GM12878 (cell line): ENCODE results near the gene SELPLG. TPM values are rescaled to one million over a fixed set of nuclear protein-coding genes. Genes with fewer than 3 reads are reported as not detected.

Source experiments
- ATAC-seq: fragments of 200-7000 bp; cut with Tn5 transposase; 3 replicates; pipeline ENCODE4 v1.9.1; 2020; ENCODE audit warnings: mild to moderate bottlenecking, moderate library complexity
- BruUV-seq: library from RNA; stranded (reverse); fragments of 400-500 nt; replicated peaks from 2 replicates; lab custom pipeline; 2021; lab: Mats Ljungman, UMichigan
- CTCF ChIA-PET: fragments of 300-600 bp; sonication (Branson Sonifier 250); formaldehyde crosslinking; extraction: SDS; loops from one replicate; lab custom pipeline; 2021; ENCODE audit warnings: inconsistent platforms; lab: Yijun Ruan, JAX
- POLR2A ChIA-PET: fragments of 350-600 bp; formaldehyde crosslinking; extraction: SDS; loops from one replicate; lab custom pipeline; 2021; ENCODE audit warnings: inconsistent platforms; lab: Charles Lee
- RAD21 ChIA-PET: fragments of 300-600 bp; sonication (Branson Sonifier 250); formaldehyde crosslinking; loops from one replicate; lab custom pipeline; 2023; ENCODE audit warnings: antibody characterized with exemption; ENCODE audit not compliant: unreplicated experiment; lab: Charles Lee
- SMC1A ChIA-PET: fragments of 300-600 bp; sonication (Branson Sonifier 250); formaldehyde crosslinking; loops from one replicate; lab custom pipeline; 2023; ENCODE audit not compliant: unreplicated experiment, uncharacterized antibody; lab: Charles Lee
- DNase-seq: peaks from one replicate; pipeline ENCODE4 v3.0.0-alpha.2; 2011; ENCODE audit warnings: low read depth, low spot score
- FAIRE-seq: peaks from 3 replicates; lab custom pipeline; 2011; peaks lifted over from hg19 to GRCh38; lab: Jason Lieb, UNC
- H2AFZ ChIP-seq: 2 replicates; pipeline ENCODE4 v1.6.0; 2011; ENCODE audit warnings: low read depth, low read length, control low read depth; ENCODE audit not compliant: control insufficient read depth
- H3K27ac ChIP-seq: 2 replicates; pipeline ENCODE4 v1.5.1; 2011; ENCODE audit warnings: control low read depth; ENCODE audit not compliant: control insufficient read depth, insufficient read depth
- H3K27me3 ChIP-seq, 2 experiments: replicated peaks in 1 of 2; 2 replicates each; pipeline versions ENCODE4 v1.6.0 to v1.6.1; 2011; ENCODE audit warnings: low read length in 1 of 2; ENCODE audit not compliant: control insufficient read depth in 2 of 2, insufficient read depth in 2 of 2
- H3K36me3 ChIP-seq, 2 experiments: 2 replicates each; pipeline ENCODE4 v1.5.1; 2011; ENCODE audit warnings: low read length in 1 of 2; ENCODE audit not compliant: control insufficient read depth in 2 of 2, insufficient read depth in 2 of 2
- H3K4me1 ChIP-seq: 2 replicates; pipeline ENCODE4 v1.6.1; 2011; ENCODE audit warnings: mild to moderate bottlenecking, low read length, moderate library complexity, mixed read lengths; ENCODE audit not compliant: control insufficient read depth, insufficient read depth
- H3K4me2 ChIP-seq: 2 replicates; pipeline ENCODE4 v1.6.0; 2011; ENCODE audit warnings: control low read depth; ENCODE audit not compliant: control insufficient read depth, insufficient read depth
- H3K4me3 ChIP-seq: fragments of 200-600 bp; sonication (generic); 2 replicates; pipeline ENCODE4 v1.5.1; 2016
- H3K79me2 ChIP-seq: 2 replicates; pipeline ENCODE4 v1.6.0; 2011; ENCODE audit warnings: low read length; ENCODE audit not compliant: control insufficient read depth, insufficient read depth
- H3K9ac ChIP-seq: 2 replicates; pipeline ENCODE4 v1.8.0; 2011; ENCODE audit warnings: low read length, control low read depth, mixed read lengths; ENCODE audit not compliant: control insufficient read depth, insufficient read depth
- H3K9me3 ChIP-seq: replicated peaks from 3 replicates; pipeline ENCODE4 v1.5.1; 2011; ENCODE audit warnings: mild to moderate bottlenecking, low read length; ENCODE audit not compliant: control insufficient read depth, insufficient read depth
- H4K20me1 ChIP-seq: 2 replicates; pipeline ENCODE4 v1.6.0; 2011; ENCODE audit not compliant: control insufficient read depth, insufficient read depth
- BHLHE40 ChIP-seq, 2 experiments: fragments of 450-650 bp in 1 of 2; IDR thresholded peaks; 2 replicates each; pipeline ENCODE4 v1.6.1; 2011 to 2017; ENCODE audit warnings: low read depth in 2 of 2, borderline replicate concordance in 1 of 2, improper control_type of control experiment in 1 of 2, low read length in 1 of 2, mild to moderate bottlenecking in 1 of 2
- BMI1 ChIP-seq: fragments of 450-650 bp; IDR thresholded peaks from 2 replicates; pipeline ENCODE4 v1.6.1; 2016; ENCODE audit warnings: mild to moderate bottlenecking, moderate library complexity, borderline replicate concordance
- CEBPB ChIP-seq, 2 experiments: fragments of 150-350 bp in 1 of 2; IDR thresholded peaks; 2 replicates each; pipeline ENCODE4 v1.6.1; 2012 to 2014; ENCODE audit warnings: low read depth in 2 of 2, low read length in 2 of 2, borderline replicate concordance in 1 of 2, inconsistent platforms in 1 of 2
- DPF2 ChIP-seq: fragments of 450-650 bp; IDR thresholded peaks from 2 replicates; pipeline ENCODE4 v1.6.1; 2017; ENCODE audit warnings: mild to moderate bottlenecking
- EGR1 ChIP-seq, 2 experiments: IDR thresholded peaks; 1 replicate in 1 of 2; 2 replicates in 1 of 2; pipeline ENCODE4 v1.6.1; 2011 to 2012; ENCODE audit warnings: low read depth in 2 of 2, low read length in 2 of 2, borderline replicate concordance in 1 of 2, mild to moderate bottlenecking in 1 of 2, moderate library complexity in 1 of 2
- GABPA ChIP-seq: IDR thresholded peaks from 2 replicates; pipeline ENCODE4 v1.6.1; 2014; ENCODE audit warnings: antibody characterized with exemption, low read depth, mild to moderate bottlenecking, inconsistent platforms
- HDAC2 ChIP-seq: fragments of 200-600 bp; sonication (generic); IDR thresholded peaks from 2 replicates; pipeline ENCODE4 v1.6.1; 2017
- HDAC6 ChIP-seq: fragments of 200-600 bp; sonication (generic); IDR thresholded peaks from one replicate; pipeline ENCODE4 v1.8.0; 2017; ENCODE audit warnings: antibody characterized with exemption; ENCODE audit not compliant: unreplicated experiment
- IKZF2 ChIP-seq, 2 experiments: fragments of 450-650 bp; IDR thresholded peaks; 2 replicates each; pipeline ENCODE4 v1.6.1; 2017; ENCODE audit warnings: mild to moderate bottlenecking in 2 of 2, moderate library complexity in 2 of 2
- NR2C2 ChIP-seq: IDR thresholded peaks from 2 replicates; pipeline ENCODE4 v1.6.1; 2011; ENCODE audit warnings: borderline replicate concordance, low read depth; ENCODE audit not compliant: control insufficient read depth, insufficient read length
- SREBF1 ChIP-seq: IDR thresholded peaks from 2 replicates; pipeline ENCODE4 v1.6.1; 2012; ENCODE audit warnings: mild to moderate bottlenecking, low read length
- SUPT20H ChIP-seq: IDR thresholded peaks from 2 replicates; pipeline ENCODE4 v1.6.1; 2011; ENCODE audit warnings: low read depth, mild to moderate bottlenecking, low read length, moderate library complexity, borderline replicate concordance; ENCODE audit not compliant: control insufficient read depth
- ZNF207 ChIP-seq: fragments of 450-650 bp; IDR thresholded peaks from 2 replicates; pipeline ENCODE4 v1.6.1; 2014; ENCODE audit warnings: antibody characterized with exemption, mild to moderate bottlenecking, borderline replicate concordance
- ZSCAN29 ChIP-seq: fragments of 450-650 bp; IDR thresholded peaks from 2 replicates; pipeline ENCODE4 v1.6.1; 2017; ENCODE audit warnings: mild to moderate bottlenecking, moderate library complexity
- WGBS: methylation state at CpG from one replicate; pipeline ENCODE4 v1.1.6; 2016; ENCODE audit warnings: low lambda C conversion rate; ENCODE audit not compliant: insufficient replicate concordance, insufficient coverage; ENCODE audit errors: missing lambda C conversion rate; 5-methylcytosine and 5-hydroxymethylcytosine counted together
- in situ Hi-C: fragments of 300-500 bp; cut with MboI; formaldehyde crosslinking; loops from 9 replicates; pipeline ENCODE4 v1.14.3; 2018; ENCODE audit warnings: mixed read lengths
- intact Hi-C: fragments of 100-400 bp; cut with micrococcal nuclease; formaldehyde crosslinking; loops from one replicate; pipeline ENCODE4 v1.14.2; 2022; ENCODE audit not compliant: unreplicated experiment
- polyA plus RNA-seq, 11 experiments: library from polyadenylated mRNA; depleted of rRNA in 4 of 11; unstranded in 6 of 11; stranded (reverse) in 5 of 11; fragments of >200 nt; fragmentation: Nextera tagmentation in 4 of 11; fragmentation: Illumina TruSeq in 1 of 11; extraction: Ambion mirVana in 4 of 11; extraction: Trizol in 1 of 11; gene quantifications; 1 replicate in 1 of 11; 2 replicates in 10 of 11; pipeline versions ENCODE4 v1.2.1 to v1.2.3, GENCODE V29; 2011 to 2016; ENCODE audit warnings: inconsistent platforms in 2 of 11, missing spikeins in 2 of 11, low read depth in 1 of 11
- total RNA-seq, 4 experiments: library from RNA; depleted of rRNA in 3 of 4; stranded (reverse); fragments of >200 nt in 3 of 4; fragmentation: Illumina TruSeq in 1 of 4; extraction: Trizol in 1 of 4; gene quantifications; 2 replicates each; pipeline versions ENCODE4 v1.2.1 to v1.2.3, GENCODE V29; 2013 to 2021
- TF ChIP-seq, protein P1 (sequence below): IDR thresholded peaks from 2 replicates; pipeline ENCODE4 v1.6.1; 2011; ENCODE audit warnings: low read depth, mild to moderate bottlenecking, low read length, moderate library complexity, borderline replicate concordance; ENCODE audit errors: extremely low read depth
- TF ChIP-seq, protein P2 (sequence below): fragments of 450-650 bp; IDR thresholded peaks from 2 replicates; pipeline ENCODE4 v1.6.1; 2018; ENCODE audit warnings: mild to moderate bottlenecking, low read depth, moderate library complexity; ENCODE audit not compliant: partially characterized antibody
- TF ChIP-seq, protein P3 (sequence below): fragments of 450-650 bp; IDR thresholded peaks from 2 replicates; pipeline ENCODE4 v1.6.1; 2016; ENCODE audit warnings: mild to moderate bottlenecking, moderate library complexity, borderline replicate concordance

SELPLG gene
- total and polyA plus RNA-seq, 10 of the 15 experiments (the other 5 are each of a cell fraction or from before 2014, with no cell fraction given), result 3.2 to 32.3 (median 23.9) TPM

DNA sequence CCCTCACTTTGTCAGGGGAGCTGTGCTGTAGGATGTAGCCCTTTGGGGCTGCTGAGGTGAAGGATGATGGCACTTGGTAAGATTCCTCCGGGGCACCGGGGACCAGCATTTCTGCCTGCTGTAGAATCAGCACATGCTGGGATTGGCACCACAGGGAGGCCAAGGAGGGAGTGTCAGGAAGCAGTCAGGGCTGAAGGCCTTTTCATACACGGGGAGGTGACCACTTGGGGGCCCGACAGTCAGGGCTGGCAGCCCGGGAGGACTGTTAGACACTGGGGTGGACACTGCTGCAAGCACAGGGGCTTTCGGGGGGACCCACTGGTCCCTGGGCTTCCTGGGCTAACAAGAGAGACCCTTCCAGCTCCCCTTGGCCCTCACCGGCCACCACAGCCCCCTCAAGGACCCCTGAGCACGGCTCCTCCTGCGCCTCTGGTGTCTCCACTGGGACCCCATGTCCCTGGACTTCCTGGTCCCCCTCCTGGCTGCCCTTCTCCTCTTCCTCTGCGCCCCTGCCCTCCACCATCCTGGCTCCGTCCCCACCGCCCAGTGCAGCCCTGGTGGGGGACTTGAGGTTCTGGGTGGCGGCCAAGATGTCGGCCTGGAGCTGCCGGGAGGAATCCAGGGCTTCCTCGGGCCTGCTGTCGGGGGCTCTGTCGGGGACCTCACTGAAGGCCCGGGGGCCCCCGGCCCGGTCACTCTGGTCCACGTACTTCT lies 42.3 kb downstream of the SELPLG start:
- H3K36me3 ChIP-seq, result no peaks in the 10 kb centered on the region
- TF ChIP-seq HDAC2 (no peak), SUPT20H (no peak), ZSCAN29 (no peak), DPF2 (no peak), CEBPB (IDR thresholded peaks at IDR 0.05; ENCODE audit: borderline replicate concordance in 1 of 2, low read depth in 2 of 2, low read length in 2 of 2) (no peak), EGR1 (IDR thresholded peaks at IDR 0.05; ENCODE audit: borderline replicate concordance in 1 of 2, low read depth in 2 of 2, low read length in 2 of 2) (no peak), NR2C2 (no peak), BMI1 (no peak), SREBF1 (no peak), BHLHE40 (IDR thresholded peaks at IDR 0.05; ENCODE audit: borderline replicate concordance in 1 of 2, low read depth in 2 of 2, low read length in 1 of 2) (no peak), ZNF207 (no peak), HDAC6 (no peak), IKZF2 (IDR thresholded peaks at IDR 0.05) (no peak), GABPA (no peak)
- TF ChIP-seq, protein P1, sequence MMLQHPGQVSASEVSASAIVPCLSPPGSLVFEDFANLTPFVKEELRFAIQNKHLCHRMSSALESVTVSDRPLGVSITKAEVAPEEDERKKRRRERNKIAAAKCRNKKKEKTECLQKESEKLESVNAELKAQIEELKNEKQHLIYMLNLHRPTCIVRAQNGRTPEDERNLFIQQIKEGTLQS, result no peak
- TF ChIP-seq, protein P2, sequence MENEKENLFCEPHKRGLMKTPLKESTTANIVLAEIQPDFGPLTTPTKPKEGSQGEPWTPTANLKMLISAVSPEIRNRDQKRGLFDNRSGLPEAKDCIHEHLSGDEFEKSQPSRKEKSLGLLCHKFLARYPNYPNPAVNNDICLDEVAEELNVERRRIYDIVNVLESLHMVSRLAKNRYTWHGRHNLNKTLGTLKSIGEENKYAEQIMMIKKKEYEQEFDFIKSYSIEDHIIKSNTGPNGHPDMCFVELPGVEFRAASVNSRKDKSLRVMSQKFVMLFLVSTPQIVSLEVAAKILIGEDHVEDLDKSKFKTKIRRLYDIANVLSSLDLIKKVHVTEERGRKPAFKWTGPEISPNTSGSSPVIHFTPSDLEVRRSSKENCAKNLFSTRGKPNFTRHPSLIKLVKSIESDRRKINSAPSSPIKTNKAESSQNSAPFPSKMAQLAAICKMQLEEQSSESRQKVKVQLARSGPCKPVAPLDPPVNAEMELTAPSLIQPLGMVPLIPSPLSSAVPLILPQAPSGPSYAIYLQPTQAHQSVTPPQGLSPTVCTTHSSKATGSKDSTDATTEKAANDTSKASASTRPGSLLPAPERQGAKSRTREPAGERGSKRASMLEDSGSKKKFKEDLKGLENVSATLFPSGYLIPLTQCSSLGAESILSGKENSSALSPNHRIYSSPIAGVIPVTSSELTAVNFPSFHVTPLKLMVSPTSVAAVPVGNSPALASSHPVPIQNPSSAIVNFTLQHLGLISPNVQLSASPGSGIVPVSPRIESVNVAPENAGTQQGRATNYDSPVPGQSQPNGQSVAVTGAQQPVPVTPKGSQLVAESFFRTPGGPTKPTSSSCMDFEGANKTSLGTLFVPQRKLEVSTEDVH, result no peak
- TF ChIP-seq, protein P3, sequence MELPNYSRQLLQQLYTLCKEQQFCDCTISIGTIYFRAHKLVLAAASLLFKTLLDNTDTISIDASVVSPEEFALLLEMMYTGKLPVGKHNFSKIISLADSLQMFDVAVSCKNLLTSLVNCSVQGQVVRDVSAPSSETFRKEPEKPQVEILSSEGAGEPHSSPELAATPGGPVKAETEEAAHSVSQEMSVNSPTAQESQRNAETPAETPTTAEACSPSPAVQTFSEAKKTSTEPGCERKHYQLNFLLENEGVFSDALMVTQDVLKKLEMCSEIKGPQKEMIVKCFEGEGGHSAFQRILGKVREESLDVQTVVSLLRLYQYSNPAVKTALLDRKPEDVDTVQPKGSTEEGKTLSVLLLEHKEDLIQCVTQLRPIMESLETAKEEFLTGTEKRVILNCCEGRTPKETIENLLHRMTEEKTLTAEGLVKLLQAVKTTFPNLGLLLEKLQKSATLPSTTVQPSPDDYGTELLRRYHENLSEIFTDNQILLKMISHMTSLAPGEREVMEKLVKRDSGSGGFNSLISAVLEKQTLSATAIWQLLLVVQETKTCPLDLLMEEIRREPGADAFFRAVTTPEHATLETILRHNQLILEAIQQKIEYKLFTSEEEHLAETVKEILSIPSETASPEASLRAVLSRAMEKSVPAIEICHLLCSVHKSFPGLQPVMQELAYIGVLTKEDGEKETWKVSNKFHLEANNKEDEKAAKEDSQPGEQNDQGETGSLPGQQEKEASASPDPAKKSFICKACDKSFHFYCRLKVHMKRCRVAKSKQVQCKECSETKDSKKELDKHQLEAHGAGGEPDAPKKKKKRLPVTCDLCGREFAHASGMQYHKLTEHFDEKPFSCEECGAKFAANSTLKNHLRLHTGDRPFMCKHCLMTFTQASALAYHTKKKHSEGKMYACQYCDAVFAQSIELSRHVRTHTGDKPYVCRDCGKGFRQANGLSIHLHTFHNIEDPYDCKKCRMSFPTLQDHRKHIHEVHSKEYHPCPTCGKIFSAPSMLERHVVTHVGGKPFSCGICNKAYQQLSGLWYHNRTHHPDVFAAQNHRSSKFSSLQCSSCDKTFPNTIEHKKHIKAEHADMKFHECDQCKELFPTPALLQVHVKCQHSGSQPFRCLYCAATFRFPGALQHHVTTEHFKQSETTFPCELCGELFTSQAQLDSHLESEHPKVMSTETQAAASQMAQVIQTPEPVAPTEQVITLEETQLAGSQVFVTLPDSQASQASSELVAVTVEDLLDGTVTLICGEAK, result no peak
- TF ChIP-seq, all 136 proteins: peak for 0
- WGBS, result 69% methylated on average over 22 of the region's 22 CpGs
- Histone ChIP-seq H2AFZ (no peak overlapping the region), H3K9ac (no peak overlapping the region), H4K20me1 (no peaks in the 10 kb centered on the region), H3K4me3 (no peak overlapping the region), H3K79me2 (no peaks in the 10 kb centered on the region), H3K9me3 (no peaks in the 10 kb centered on the region), H3K4me1 (no peaks in the 10 kb centered on the region), H3K4me2 (no peak overlapping the region), H3K27ac (no peak overlapping the region), H3K27me3 (no peaks in the 10 kb centered on the region)
- FAIRE-seq, result no peak
- no peak for ATAC-seq
- POLR2A ChIA-PET, result no interaction called here
- intact Hi-C loops, result no loop called here
- CTCF ChIA-PET, result no interaction called here
- in situ Hi-C loops, result no loop called here
- SMC1A ChIA-PET, result no interaction called here
- DNase-seq, result no peak
- RAD21 ChIA-PET, result no interaction called here
- BruUV-seq, result no TSS peak
